ENCODE results near the gene EIF4E.

EIF4E gene

DNA sequence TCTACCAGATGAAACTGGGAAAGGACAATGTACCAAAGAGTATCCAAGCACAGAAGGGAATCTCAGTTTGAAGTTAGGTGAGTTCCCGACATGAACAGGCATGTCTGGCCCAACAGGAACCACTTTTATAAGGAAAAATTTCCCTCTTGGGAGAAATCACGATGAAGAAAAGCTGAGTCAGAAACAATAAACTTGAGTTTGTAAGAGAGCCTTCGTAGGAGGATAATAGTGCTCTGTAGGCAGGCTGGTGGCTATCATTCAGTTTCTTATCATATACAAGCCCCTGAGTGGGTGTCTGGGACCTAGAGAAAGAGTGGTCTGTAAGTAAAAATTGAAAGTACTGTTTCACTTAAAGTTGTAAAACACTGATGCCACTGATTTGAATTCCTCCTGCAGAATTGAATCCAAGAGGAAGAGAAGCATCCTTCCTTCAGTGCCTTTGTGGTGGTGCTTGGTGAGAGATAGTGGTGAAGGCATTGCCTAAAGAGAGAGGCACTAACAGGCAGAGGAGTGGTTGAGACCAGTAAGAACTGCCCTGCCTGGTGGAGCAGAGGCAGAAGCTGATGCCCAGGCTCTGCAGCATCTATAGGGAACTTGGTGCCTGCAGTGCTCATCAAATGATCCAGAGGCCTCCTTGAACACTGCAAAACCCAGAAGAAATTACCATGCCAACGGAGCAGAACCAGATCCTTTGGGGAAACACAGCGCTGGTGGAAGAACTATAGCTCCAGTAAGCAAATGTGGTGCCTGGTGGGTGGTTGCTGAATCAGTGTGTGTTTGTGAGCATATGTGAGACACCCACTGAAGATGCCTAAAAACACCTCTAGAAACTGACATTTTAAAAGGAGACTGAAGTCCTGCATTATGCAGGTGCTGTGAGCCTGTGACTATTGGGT lies 34.9 kb upstream of the EIF4E start:
- DNase-seq (ENCODE audit: low read depth) = peak; percentile 88
- no peak overlapping the region for H3K4me3 ChIP-seq (ENCODE audit: low read length)
- TF ChIP-seq, protein P1, sequence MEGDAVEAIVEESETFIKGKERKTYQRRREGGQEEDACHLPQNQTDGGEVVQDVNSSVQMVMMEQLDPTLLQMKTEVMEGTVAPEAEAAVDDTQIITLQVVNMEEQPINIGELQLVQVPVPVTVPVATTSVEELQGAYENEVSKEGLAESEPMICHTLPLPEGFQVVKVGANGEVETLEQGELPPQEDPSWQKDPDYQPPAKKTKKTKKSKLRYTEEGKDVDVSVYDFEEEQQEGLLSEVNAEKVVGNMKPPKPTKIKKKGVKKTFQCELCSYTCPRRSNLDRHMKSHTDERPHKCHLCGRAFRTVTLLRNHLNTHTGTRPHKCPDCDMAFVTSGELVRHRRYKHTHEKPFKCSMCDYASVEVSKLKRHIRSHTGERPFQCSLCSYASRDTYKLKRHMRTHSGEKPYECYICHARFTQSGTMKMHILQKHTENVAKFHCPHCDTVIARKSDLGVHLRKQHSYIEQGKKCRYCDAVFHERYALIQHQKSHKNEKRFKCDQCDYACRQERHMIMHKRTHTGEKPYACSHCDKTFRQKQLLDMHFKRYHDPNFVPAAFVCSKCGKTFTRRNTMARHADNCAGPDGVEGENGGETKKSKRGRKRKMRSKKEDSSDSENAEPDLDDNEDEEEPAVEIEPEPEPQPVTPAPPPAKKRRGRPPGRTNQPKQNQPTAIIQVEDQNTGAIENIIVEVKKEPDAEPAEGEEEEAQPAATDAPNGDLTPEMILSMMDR (IDR thresholded peaks at IDR 0.05; ENCODE audit: insufficient read depth, low read depth, low read length, missing control alignments) = no peak

DNA sequence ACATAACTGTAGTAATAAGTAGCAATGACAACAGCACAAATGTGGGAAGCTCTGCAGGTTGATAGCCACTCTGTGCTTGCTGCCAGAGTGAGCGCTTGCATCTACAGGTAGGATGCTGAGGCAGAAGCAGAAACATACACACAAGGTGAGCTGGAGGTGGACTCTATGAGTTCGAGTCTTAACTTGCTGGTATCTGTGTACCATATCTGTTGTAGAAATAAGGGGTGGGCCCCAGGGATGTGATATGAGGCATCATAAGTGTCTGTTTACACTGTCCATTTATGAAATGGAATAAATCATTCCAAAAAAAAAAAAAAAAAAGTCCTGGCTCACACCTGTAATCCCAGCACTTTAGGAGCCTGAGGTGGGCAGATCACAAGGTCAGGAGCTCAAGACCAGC lies 32.8 kb upstream of the EIF4E start:
- DNase-seq (ENCODE audit: low read depth) = peak; percentile 52
- TF ChIP-seq, protein P1 (IDR thresholded peaks at IDR 0.05; ENCODE audit: insufficient read depth, low read depth, low read length, missing control alignments) = no peak
- H3K4me3 ChIP-seq (ENCODE audit: low read length) = no peak overlapping the region

DNA sequence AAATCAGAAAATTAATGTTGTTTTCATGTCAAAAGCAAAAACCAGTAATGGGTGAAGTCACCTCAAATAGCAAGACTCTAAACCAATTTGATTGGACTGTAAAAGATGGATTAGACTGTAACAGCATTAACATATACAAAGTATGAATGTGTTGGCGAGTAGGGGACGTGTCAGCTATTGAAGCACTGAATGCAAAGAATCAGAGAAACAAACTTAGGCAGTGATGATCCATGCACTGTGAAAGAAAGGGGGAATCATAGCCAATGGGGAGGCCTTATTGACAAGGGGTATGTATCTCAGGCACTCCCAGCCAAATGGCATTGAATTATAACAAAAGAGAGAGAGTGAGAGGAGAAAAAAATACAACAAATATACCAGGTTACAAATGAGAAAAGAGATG lies 30.5 kb upstream of the EIF4E start:
- TF ChIP-seq, protein P1 (IDR thresholded peaks at IDR 0.05; ENCODE audit: insufficient read depth, low read depth, low read length, missing control alignments) = no peak
- no peak for DNase-seq (ENCODE audit: low read depth)
- H3K4me3 ChIP-seq (ENCODE audit: low read length) = no peak overlapping the region

DNA sequence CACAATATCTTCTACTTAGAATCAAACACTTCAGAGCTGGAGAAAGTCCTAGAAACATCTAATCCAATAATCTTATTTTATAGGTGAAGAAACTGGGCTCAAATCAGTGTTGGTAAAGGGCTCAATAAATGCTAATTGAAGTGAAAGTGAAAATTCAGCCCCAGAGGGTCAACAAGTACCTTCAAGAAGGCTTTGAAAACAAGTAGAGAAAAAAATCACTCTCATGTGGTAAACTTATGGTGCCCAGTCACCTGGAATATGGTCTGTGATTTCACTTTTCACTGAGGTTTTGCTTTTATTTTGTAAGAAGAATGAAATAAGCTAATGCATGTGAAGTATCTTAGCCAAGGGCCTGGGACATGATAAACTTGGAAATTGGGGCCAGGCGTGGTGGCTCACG lies 29.1 kb upstream of the EIF4E start:
- DNase-seq (ENCODE audit: low read depth) = no peak
- TF ChIP-seq, protein P1 (IDR thresholded peaks at IDR 0.05; ENCODE audit: insufficient read depth, low read depth, low read length, missing control alignments) = no peak
- H3K4me3 ChIP-seq (ENCODE audit: low read length) = no peak overlapping the region

DNA sequence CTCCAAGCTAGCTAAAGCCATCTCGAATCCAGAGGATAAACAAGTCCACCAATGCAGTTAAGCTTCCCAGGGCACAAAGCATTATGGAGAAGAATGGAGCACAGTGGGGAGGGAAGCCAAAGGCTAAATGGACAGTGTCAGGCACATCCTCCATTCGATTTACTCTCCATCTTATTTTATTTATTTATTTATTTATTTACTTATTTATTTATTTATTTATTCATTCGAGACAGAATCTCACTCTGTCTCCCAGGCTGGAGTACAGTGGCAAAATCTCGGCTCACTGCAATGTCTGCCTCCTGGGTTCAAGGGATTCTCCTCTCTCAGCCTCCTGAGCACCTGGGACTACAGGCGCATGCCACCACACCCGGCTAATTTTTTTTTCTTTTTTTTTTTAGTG lies 26.3 kb upstream of the EIF4E start:
- TF ChIP-seq, protein P1 (IDR thresholded peaks at IDR 0.05; ENCODE audit: insufficient read depth, low read depth, low read length, missing control alignments) = no peak
- no peak for DNase-seq (ENCODE audit: low read depth)
- no peak overlapping the region for H3K4me3 ChIP-seq (ENCODE audit: low read length)

DNA sequence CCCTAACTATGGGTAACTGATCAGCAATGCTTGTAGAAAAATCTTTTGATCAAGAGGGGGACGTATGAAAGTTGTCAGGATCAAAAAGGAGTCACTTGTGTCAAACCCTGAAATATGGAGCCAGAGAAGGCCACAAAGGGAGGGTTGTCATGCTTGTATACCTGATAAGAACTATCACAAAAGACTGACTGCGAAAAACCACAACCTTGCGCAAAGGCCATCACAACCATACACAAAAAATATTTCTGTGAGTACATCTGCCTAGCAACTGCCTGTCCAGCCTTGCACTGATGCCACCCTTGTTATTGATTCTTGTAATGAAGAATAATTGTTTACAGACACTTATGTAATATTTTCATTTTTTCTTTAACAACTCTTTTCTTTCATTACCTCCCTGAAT lies 22.8 kb upstream of the EIF4E start:
- no peak overlapping the region for H3K4me3 ChIP-seq (ENCODE audit: low read length)
- TF ChIP-seq, protein P1 (IDR thresholded peaks at IDR 0.05; ENCODE audit: insufficient read depth, low read depth, low read length, missing control alignments) = no peak
- peak; percentile 26 for DNase-seq (ENCODE audit: low read depth)

DNA sequence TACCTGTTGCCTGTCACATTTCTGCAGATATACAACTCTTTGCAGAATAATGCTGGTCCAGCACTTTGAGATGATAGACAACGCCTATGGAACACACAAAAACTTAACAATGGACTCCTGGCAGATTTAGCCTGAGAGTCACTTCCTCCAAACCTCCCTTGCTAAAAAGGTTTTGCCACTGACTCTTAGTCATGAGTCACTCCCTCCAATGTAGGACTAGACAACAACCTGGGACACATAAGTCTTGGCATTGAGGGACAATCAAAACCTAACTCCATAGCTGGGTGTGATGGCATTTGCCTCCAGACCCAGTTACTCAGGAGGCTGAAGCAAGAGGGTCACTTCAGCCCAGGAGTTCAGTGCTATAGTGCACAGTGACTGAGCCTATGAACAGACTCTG lies 22.0 kb upstream of the EIF4E start:
- H3K4me3 ChIP-seq (ENCODE audit: low read length) = no peak overlapping the region
- TF ChIP-seq, protein P1 (IDR thresholded peaks at IDR 0.05; ENCODE audit: insufficient read depth, low read depth, low read length, missing control alignments) = no peak
- peak; percentile 62 for DNase-seq (ENCODE audit: low read depth)

Data from epithelial cell of esophagus (primary cell).